Osteocyte (in vitro differentiated cells): ENCODE data around the gene ALX4. TPM values are rescaled to one million over a fixed set of nuclear protein-coding genes. Genes with fewer than 3 reads are reported as not detected.

Experiments used
- DNase-seq: peaks from one replicate; pipeline ENCODE4 v3.0.0; 2021; ENCODE audit warnings: mixed read lengths; ENCODE audit not compliant: unreplicated experiment; ENCODE audit errors: extremely low spot score
- H3K27ac Mint-ChIP-seq: one replicate; pipeline ENCODE4 v1.8.0; 2021; ENCODE audit warnings: mild to moderate bottlenecking, mixed read lengths; ENCODE audit not compliant: unreplicated experiment
- H3K27me3 Mint-ChIP-seq: one replicate; pipeline ENCODE4 v1.8.0; 2021; ENCODE audit warnings: mixed read lengths; ENCODE audit not compliant: unreplicated experiment
- H3K36me3 Mint-ChIP-seq: one replicate; pipeline ENCODE4 v1.8.0; 2021; ENCODE audit warnings: mixed read lengths; ENCODE audit not compliant: unreplicated experiment
- H3K4me1 Mint-ChIP-seq: one replicate; pipeline ENCODE4 v1.8.0; 2021; ENCODE audit warnings: mixed read lengths; ENCODE audit not compliant: unreplicated experiment
- H3K4me3 Mint-ChIP-seq: one replicate; pipeline ENCODE4 v1.8.0; 2021; ENCODE audit warnings: mild to moderate bottlenecking, moderate library complexity, mixed read lengths; ENCODE audit not compliant: unreplicated experiment
- H3K9me3 Mint-ChIP-seq: one replicate; pipeline ENCODE4 v1.8.0; 2021; ENCODE audit warnings: mixed read lengths; ENCODE audit not compliant: unreplicated experiment
- total RNA-seq: library from RNA; stranded (reverse); gene quantifications from 2 replicates; pipeline ENCODE4 v1.2.1, GENCODE V29; 2021
- TF ChIP-seq, protein P1 (sequence below): fragments of 200-600 bp; sonication (generic); IDR thresholded peaks from 2 replicates; pipeline ENCODE4 v1.5.0; 2021; ENCODE audit warnings: antibody characterized with exemption, mild to moderate bottlenecking, moderate library complexity

ALX4 gene
- total RNA-seq, 1 donor from 2014 or later, result not detected

DNA sequence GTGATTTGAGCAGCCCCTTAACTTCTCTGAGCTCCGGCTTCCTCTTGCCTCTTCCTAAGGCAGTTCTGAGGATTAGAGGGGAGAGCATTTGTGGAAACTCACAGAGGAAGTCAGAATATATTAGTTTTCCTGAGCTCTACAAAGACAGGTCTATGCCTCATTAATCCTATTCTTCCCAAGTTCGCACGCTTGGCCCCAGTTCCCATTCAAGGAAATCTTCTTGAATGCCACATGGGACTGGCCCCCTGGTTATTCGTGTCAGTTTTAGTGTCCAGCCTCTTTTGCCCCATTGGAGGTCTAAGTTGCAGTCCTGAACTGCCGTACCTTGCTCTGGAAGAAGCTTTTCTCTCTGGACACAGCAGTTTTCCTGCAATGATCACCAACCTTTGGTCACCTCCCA, 37.6 kb upstream of the ALX4 start:
- Mint-ChIP-seq H3K27ac (no peak overlapping the region), H3K9me3 (no peaks in the 10 kb centered on the region), H3K4me1 (no peaks in the 10 kb centered on the region), H3K4me3 (no peak overlapping the region), H3K36me3 (no peaks in the 10 kb centered on the region), H3K27me3 (peaks cover 40% of the 10 kb centered on the region)
- TF ChIP-seq, protein P1, sequence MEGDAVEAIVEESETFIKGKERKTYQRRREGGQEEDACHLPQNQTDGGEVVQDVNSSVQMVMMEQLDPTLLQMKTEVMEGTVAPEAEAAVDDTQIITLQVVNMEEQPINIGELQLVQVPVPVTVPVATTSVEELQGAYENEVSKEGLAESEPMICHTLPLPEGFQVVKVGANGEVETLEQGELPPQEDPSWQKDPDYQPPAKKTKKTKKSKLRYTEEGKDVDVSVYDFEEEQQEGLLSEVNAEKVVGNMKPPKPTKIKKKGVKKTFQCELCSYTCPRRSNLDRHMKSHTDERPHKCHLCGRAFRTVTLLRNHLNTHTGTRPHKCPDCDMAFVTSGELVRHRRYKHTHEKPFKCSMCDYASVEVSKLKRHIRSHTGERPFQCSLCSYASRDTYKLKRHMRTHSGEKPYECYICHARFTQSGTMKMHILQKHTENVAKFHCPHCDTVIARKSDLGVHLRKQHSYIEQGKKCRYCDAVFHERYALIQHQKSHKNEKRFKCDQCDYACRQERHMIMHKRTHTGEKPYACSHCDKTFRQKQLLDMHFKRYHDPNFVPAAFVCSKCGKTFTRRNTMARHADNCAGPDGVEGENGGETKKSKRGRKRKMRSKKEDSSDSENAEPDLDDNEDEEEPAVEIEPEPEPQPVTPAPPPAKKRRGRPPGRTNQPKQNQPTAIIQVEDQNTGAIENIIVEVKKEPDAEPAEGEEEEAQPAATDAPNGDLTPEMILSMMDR, result no peak
- no peak for DNase-seq

DNA sequence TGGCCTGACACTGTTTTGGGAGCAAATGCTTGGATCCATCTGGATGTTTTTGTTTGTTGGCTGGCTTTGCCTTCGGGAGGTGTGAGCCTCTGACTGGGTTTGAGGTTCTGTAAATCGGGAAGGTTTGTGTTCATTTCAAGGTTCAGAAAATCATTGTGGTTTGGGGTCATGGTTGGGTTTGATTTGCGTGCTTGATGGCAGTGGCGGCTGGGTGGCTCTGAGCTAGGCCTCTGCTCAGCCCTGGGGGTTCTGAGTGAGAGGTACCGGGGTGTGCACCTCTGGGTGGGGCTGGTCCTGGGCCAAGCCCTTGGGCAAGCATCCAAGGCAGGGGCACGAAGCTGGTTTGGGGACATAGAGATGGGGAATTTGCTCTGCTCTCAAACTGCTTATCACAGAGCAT, 37.0 kb upstream of the ALX4 start:
- H3K27ac Mint-ChIP-seq, result no peak overlapping the region
- DNase-seq, result no peak
- H3K4me1 Mint-ChIP-seq, result no peaks in the 10 kb centered on the region
- H3K27me3 Mint-ChIP-seq, result peaks cover 37% of the 10 kb centered on the region
- TF ChIP-seq, protein P1, result no peak
- H3K4me3 Mint-ChIP-seq, result no peak overlapping the region
- H3K36me3 Mint-ChIP-seq, result no peaks in the 10 kb centered on the region
- no peaks in the 10 kb centered on the region for H3K9me3 Mint-ChIP-seq

GRCh38 chr11:44345781-44346180, 35.8 kb upstream of the ALX4 start:
- H3K4me1 Mint-ChIP-seq, result no peaks in the 10 kb centered on the region
- H3K27me3 Mint-ChIP-seq, result peaks cover 38% of the 10 kb centered on the region
- H3K27ac Mint-ChIP-seq, result no peak overlapping the region
- no peak for DNase-seq
- no peaks in the 10 kb centered on the region for H3K9me3 Mint-ChIP-seq
- no peaks in the 10 kb centered on the region for H3K36me3 Mint-ChIP-seq
- TF ChIP-seq, protein P1, result no peak
- no peak overlapping the region for H3K4me3 Mint-ChIP-seq

DNA sequence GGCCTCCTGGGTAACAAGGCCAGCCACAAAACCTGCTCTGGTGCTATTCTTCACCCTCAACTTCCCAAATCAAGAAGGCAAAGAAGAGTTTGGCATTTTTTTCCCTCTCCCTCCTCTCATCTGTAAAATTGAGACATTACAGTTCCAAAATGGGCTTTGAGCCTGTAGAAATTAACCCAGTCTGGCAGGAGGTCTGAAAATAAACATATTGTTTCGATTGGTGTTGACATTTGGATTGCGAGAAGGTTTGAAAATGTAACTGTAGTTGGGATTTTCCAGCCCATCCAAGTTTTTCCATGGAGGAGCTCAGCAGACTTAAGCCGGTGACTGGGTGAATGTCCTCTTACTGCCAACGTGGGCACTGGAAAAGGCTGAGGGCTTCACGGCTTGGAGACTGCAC, 35.0 kb upstream of the ALX4 start:
- no peak overlapping the region for H3K27ac Mint-ChIP-seq
- DNase-seq, result no peak
- no peaks in the 10 kb centered on the region for H3K36me3 Mint-ChIP-seq
- no peaks in the 10 kb centered on the region for H3K4me1 Mint-ChIP-seq
- H3K4me3 Mint-ChIP-seq, result no peak overlapping the region
- TF ChIP-seq, protein P1, result no peak
- no peaks in the 10 kb centered on the region for H3K9me3 Mint-ChIP-seq
- peaks cover 42% of the 10 kb centered on the region for H3K27me3 Mint-ChIP-seq

- Mint-ChIP-seq H3K36me3 (no peaks in the 10 kb centered on the region), H3K4me3 (no peak overlapping the region), H3K27ac (no peak overlapping the region), H3K4me1 (no peaks in the 10 kb centered on the region), H3K9me3 (no peaks in the 10 kb centered on the region), H3K27me3 (peaks cover 43% of the 10 kb centered on the region)
- no peak for DNase-seq
- TF ChIP-seq, protein P1, result no peak
Measured at GRCh38 chr11:44344423-44344820, 34.5 kb upstream of the ALX4 start.
